CD4-positive, CD25-positive, alpha-beta regulatory T cell (primary cell): ENCODE results near the gene HTR1E. TPM values are rescaled to one million over a fixed set of nuclear protein-coding genes. Genes with fewer than 3 reads are reported as not detected.
"Not testable (repeated sequence)": the region's sequence is repeated elsewhere in the genome, so short reads cannot be mapped to it uniquely, and the experiment has no call there.

Source experiments
- ATAC-seq, 2 donors: fragments of 150-1000 bp; cut with Tn5 transposase; one replicate each; pipeline ENCODE4 v1.10.0; 2021; ENCODE audit warnings: low read depth in 2 of 2, moderate number of reproducible peaks in 2 of 2, moderate library complexity in 1 of 2
- DNase-seq, 3 donors: peaks; one replicate each; pipeline versions ENCODE4 v3.0.0 to v3.0.0-alpha.2; 2012 to 2022; ENCODE audit warnings: mixed read lengths in 1 of 3
- H3K27ac ChIP-seq: one replicate; pipeline ENCODE4 v1.7.0; 2013; ENCODE audit warnings: mild to moderate bottlenecking, low read length; ENCODE audit not compliant: insufficient read depth, poor library complexity, severe bottlenecking
- H3K27me3 ChIP-seq: one replicate; pipeline ENCODE4 v1.7.0; 2013; ENCODE audit warnings: low read length; ENCODE audit not compliant: control insufficient read depth, insufficient read depth
- H3K36me3 ChIP-seq: one replicate; pipeline ENCODE4 v1.7.0; 2013; ENCODE audit warnings: mild to moderate bottlenecking, low read length, moderate library complexity; ENCODE audit not compliant: control insufficient read depth, insufficient read depth
- H3K4me1 ChIP-seq: 2 replicates; pipeline ENCODE4 v1.7.0; 2013; ENCODE audit warnings: mild to moderate bottlenecking, low read length; ENCODE audit not compliant: insufficient read depth, control insufficient read depth, poor library complexity, severe bottlenecking
- H3K4me3 ChIP-seq: one replicate; pipeline ENCODE4 v1.7.0; 2013; ENCODE audit warnings: low read depth, mild to moderate bottlenecking, low read length, moderate library complexity
- H3K9me3 ChIP-seq, 2 experiments: 1 replicate in 1 of 2; 2 replicates in 1 of 2; pipeline ENCODE4 v1.7.0; 2013; ENCODE audit warnings: low read length in 2 of 2, mild to moderate bottlenecking in 1 of 2, moderate library complexity in 1 of 2; ENCODE audit not compliant: control insufficient read depth in 2 of 2
- H3K27ac Mint-ChIP-seq, 3 donors: one replicate each; pipeline ENCODE4 v1.8.0; 2020 to 2022; ENCODE audit warnings: mild to moderate bottlenecking in 3 of 3, mixed read lengths in 3 of 3, moderate library complexity in 2 of 3
- H3K27me3 Mint-ChIP-seq: one replicate; pipeline ENCODE4 v1.8.0; 2022; ENCODE audit warnings: mild to moderate bottlenecking, mixed read lengths
- H3K36me3 Mint-ChIP-seq: one replicate; pipeline ENCODE4 v1.8.0; 2020; ENCODE audit warnings: mixed read lengths
- H3K4me1 Mint-ChIP-seq, 4 donors: one replicate each; pipeline ENCODE4 v1.8.0; 2020 to 2022; ENCODE audit warnings: mixed read lengths in 4 of 4, mild to moderate bottlenecking in 1 of 4
- H3K4me3 Mint-ChIP-seq, 4 donors: one replicate each; pipeline ENCODE4 v1.8.0; 2020 to 2022; ENCODE audit warnings: mild to moderate bottlenecking in 4 of 4, mixed read lengths in 4 of 4, moderate library complexity in 3 of 4
- H3K9me3 Mint-ChIP-seq, 7 donors: one replicate each; pipeline ENCODE4 v1.8.0; 2020 to 2022; ENCODE audit warnings: mixed read lengths in 7 of 7, mild to moderate bottlenecking in 3 of 7, moderate library complexity in 2 of 7
- polyA plus RNA-seq, 4 donors: library from polyadenylated mRNA; unstranded; fragments of 300-500 nt; fragmentation: Illumina TruSeq; gene quantifications; one replicate each; pipeline ENCODE4 v1.2.3, GENCODE V29; 2021
- total RNA-seq: library from RNA; stranded (reverse); gene quantifications from one replicate; pipeline ENCODE4 v1.2.3, GENCODE V29; 2022

Gene HTR1E
- total and polyA plus RNA-seq, 5 donors from 2014 or later = not detected

DNA sequence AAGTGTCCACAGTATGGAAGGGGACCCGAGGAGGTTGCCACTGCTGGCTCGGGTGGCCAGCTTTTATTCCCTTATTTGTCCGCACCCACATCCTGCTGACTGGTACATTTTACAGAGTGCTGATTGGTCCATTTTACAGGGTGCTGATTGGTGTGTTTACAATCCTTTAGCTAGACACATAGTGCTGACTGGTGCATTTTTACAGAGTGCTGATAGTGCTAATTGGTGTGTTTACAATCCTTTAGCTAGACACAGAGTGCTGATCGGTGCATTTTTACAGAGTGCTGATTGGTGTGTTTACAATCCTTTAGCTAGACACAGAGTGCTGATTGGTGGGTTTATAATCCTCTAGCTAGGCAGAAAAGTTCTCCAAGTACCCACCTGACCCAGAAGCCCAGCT lies 65.1 kb downstream of the HTR1E start:
- H3K36me3 ChIP-seq, H3K27ac Mint-ChIP-seq, H3K4me3 Mint-ChIP-seq, H3K4me1 Mint-ChIP-seq, H3K27ac ChIP-seq, H3K4me1 ChIP-seq, H3K4me3 ChIP-seq, ATAC-seq, H3K27me3 ChIP-seq, H3K27me3 Mint-ChIP-seq, H3K36me3 Mint-ChIP-seq, H3K9me3 ChIP-seq, DNase-seq: not testable (repeated sequence)
- H3K9me3 Mint-ChIP-seq = peaks cover 0 to 25% (median 6%) of the 10 kb centered on the region in 7 donors

DNA sequence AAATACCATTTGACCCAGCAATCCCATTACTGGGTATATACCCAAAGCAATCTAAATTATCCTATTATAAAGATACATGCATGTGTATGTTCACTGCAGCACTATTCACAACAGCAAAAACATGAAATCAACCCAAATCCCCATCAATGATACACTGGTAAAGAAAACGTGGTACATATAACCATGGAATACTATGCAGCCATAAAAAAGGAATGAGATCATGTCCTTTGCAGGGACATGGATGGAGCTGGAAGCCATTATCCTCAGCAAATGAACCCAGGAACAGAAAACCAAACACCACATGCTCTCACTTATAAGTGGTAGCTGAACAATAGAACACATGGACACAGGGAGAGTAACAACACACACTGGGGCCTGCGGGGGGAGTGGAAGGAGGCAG lies 69.2 kb downstream of the HTR1E start:
- not testable (repeated sequence) for H3K4me1 Mint-ChIP-seq, DNase-seq, H3K27me3 Mint-ChIP-seq, H3K27me3 ChIP-seq, H3K4me3 Mint-ChIP-seq, H3K27ac ChIP-seq, H3K36me3 Mint-ChIP-seq, H3K27ac Mint-ChIP-seq, H3K4me3 ChIP-seq, ATAC-seq, H3K9me3 ChIP-seq, H3K36me3 ChIP-seq, H3K4me1 ChIP-seq
- peaks cover 0 to 13% (median 7%) of the 10 kb centered on the region in 7 donors for H3K9me3 Mint-ChIP-seq

DNA sequence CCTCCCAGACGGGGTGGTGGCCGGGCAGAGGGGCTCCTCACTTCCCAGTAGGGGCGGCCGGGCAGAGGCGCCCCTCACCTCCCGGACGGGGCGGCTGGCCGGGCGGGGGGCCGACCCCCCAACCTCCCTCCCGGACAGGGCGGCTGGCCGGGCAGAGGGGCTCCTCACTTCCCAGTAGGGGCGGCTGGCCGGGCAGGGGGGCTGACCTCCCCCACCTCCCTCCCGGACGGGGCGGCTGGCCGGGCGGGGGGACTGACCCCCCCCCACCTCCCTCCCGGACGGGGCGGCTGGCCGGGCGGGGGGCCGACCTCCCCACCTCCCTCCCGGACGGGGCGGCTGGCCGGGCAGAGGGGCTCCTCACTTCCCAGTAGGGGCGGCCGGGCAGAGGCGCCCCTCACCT lies 72.3 kb downstream of the HTR1E start:
- H3K4me3 ChIP-seq, H3K4me3 Mint-ChIP-seq, H3K4me1 Mint-ChIP-seq, H3K27me3 ChIP-seq, H3K36me3 Mint-ChIP-seq, H3K4me1 ChIP-seq, H3K36me3 ChIP-seq, H3K27me3 Mint-ChIP-seq, H3K9me3 Mint-ChIP-seq, H3K27ac Mint-ChIP-seq, H3K9me3 ChIP-seq, ATAC-seq, DNase-seq, H3K27ac ChIP-seq: not testable (repeated sequence)

DNA sequence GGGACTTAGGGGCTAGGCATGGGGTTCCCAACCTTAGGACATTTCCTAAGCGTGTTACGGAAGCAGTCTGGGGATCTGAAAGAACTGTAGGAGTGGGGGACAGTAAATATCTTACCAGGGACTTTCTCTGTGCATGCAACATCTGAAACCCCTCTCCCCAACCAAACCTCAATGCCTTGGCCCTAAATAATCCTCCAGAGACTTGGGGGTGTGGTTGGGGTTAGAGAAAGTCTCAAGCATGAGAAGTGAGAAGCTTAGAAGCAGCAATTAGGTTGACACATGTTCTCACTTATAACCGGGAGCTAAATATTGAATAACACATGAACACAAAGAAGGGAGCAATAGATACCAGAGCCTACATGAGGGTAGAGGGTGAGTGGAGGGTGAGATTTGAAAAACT lies 74.7 kb downstream of the HTR1E start:
- Mint-ChIP-seq H3K9me3 (peaks cover 0 to 7% (median 0%) of the 10 kb centered on the region in 7 donors), H3K27me3 (no peaks in the 10 kb centered on the region), H3K4me3 (no peak overlapping the region), H3K4me1 (no peaks in the 10 kb centered on the region), H3K27ac (no peak overlapping the region), H3K36me3 (no peaks in the 10 kb centered on the region)
- Histone ChIP-seq H3K9me3 (peaks cover 0 to 1% of the 10 kb centered on the region in 2 experiments), H3K36me3 (no peaks in the 10 kb centered on the region), H3K27me3 (no peaks in the 10 kb centered on the region), H3K4me3 (no peak overlapping the region), H3K27ac (no peak overlapping the region), H3K4me1 (no peaks in the 10 kb centered on the region)
- DNase-seq (no peak), ATAC-seq (no peak)

DNA sequence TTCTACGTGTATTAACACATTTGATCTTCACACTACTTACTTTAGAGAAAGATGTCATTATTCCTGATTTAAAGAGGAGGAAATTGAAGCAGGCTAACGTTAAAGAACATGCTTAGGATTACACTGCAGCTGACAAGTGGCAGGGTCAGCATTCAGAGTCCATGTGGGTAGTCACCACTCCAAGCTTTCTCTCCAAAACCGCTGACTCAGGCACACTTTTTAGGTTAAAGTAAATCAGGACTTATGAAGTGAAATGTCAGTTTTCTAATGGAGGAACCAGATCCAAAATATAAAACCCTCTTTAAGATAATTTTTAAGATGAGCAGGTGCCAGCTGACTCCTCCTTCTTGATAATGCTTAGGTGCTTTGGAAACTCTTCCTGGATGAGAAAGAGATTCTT lies 75.4 kb downstream of the HTR1E start:
- H3K27ac Mint-ChIP-seq = no peak overlapping the region
- H3K9me3 ChIP-seq = peaks cover 0 to 1% of the 10 kb centered on the region in 2 experiments
- peaks cover 0 to 7% (median 0%) of the 10 kb centered on the region in 7 donors for H3K9me3 Mint-ChIP-seq
- H3K36me3 ChIP-seq = no peaks in the 10 kb centered on the region
- peaks cover 4% of the 10 kb centered on the region for H3K27me3 Mint-ChIP-seq
- DNase-seq (no peak), ATAC-seq (no peak)
- no peak overlapping the region for H3K4me3 ChIP-seq
- H3K4me3 Mint-ChIP-seq = no peak overlapping the region
- no peaks in the 10 kb centered on the region for H3K27me3 ChIP-seq
- no peaks in the 10 kb centered on the region for H3K4me1 Mint-ChIP-seq
- H3K27ac ChIP-seq = no peak overlapping the region
- no peaks in the 10 kb centered on the region for H3K36me3 Mint-ChIP-seq
- no peaks in the 10 kb centered on the region for H3K4me1 ChIP-seq

DNA sequence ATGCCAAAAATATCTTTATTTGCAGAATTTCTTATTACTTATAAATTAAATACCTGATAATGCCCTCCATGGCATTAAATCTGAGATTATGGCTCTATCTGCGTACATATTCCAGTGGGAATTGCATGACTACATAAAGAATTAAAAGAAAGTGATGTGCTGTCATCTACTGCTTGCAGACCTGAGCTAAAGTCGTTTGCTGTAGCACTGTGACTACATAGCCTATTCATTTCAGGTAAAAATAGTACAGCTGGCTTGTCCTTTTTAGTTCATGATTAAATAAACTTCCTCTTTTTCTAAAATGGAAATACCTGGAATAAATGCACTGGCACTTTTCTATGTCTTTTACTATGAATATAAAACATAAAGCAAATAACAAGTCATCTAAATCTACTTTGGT lies 79.4 kb downstream of the HTR1E start:
- H3K27me3 ChIP-seq = peaks cover 6% of the 10 kb centered on the region
- no peak overlapping the region for H3K4me3 Mint-ChIP-seq
- no peak for ATAC-seq
- H3K4me1 Mint-ChIP-seq = no peaks in the 10 kb centered on the region
- H3K27me3 Mint-ChIP-seq = peaks cover 19% of the 10 kb centered on the region
- H3K27ac ChIP-seq = no peak overlapping the region
- DNase-seq = no peak
- no peak overlapping the region for H3K4me3 ChIP-seq
- H3K9me3 Mint-ChIP-seq = peaks cover 0 to 2% (median 0%) of the 10 kb centered on the region in 7 donors
- peaks cover 0 to under 1% of the 10 kb centered on the region in 2 experiments for H3K9me3 ChIP-seq
- no peak overlapping the region for H3K27ac Mint-ChIP-seq
- no peaks in the 10 kb centered on the region for H3K4me1 ChIP-seq
- H3K36me3 ChIP-seq = no peaks in the 10 kb centered on the region
- no peaks in the 10 kb centered on the region for H3K36me3 Mint-ChIP-seq

DNA sequence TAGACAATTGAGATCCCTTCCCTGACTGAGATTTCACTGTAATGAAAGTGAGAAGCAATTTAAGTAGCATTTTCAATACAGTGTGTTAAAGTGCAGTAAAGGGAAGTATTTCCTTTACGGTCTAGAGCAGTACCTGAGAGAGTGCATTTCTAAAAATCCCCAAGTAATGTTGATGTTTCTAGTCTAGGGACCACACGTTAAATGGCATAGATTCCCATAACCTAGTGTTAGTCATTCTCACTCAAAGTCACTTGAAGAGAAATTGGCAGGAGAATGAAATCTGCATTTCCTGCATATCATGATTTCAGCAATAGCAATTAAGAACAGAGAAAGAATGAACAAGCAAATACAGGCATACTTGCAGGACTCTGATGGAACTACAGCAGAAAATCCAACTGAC lies 89.7 kb downstream of the HTR1E start:
- Histone ChIP-seq H3K27me3 (peaks cover 9% of the 10 kb centered on the region), H3K36me3 (no peaks in the 10 kb centered on the region), H3K27ac (no peak overlapping the region), H3K4me1 (no peaks in the 10 kb centered on the region), H3K4me3 (no peak overlapping the region), H3K9me3 (no peaks in the 10 kb centered on the region)
- H3K36me3 Mint-ChIP-seq = no peaks in the 10 kb centered on the region
- H3K27me3 Mint-ChIP-seq = peaks cover 21% of the 10 kb centered on the region
- no peak overlapping the region for H3K4me3 Mint-ChIP-seq
- ATAC-seq = no peak
- no peaks in the 10 kb centered on the region for H3K9me3 Mint-ChIP-seq
- H3K4me1 Mint-ChIP-seq = no peaks in the 10 kb centered on the region
- no peak for DNase-seq
- no peak overlapping the region for H3K27ac Mint-ChIP-seq

DNA sequence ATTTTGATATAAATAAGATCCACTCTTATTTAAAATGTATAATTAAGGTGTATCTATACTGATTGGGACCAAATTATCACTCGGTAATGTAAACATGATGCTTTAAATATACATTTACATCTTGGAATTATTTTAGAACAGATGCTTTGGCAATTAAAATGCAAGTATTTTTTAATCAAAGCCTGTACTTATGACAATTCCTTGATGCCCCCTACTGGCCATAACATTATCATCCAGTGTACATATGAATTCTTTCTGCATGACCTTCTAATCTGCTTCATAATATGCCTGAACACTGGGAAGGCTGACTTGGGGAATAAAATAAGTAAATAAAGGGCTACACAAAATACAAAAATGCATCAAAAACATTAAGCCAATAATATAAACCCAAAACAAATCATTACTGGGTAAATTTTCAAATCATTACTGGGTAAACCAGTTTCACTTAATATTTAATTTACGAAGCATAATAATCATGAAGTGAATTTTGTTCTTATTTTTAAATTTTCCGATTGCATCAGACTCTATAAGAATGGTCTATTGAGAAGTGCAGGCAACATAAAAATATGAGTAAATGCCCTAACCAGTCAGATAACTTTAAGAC lies 92.5 kb downstream of the HTR1E start:
- no peaks in the 10 kb centered on the region for H3K4me1 Mint-ChIP-seq
- DNase-seq (peak in 1 of 3 donors; percentile 42), ATAC-seq (no peak)
- no peaks in the 10 kb centered on the region for H3K36me3 Mint-ChIP-seq
- H3K4me3 Mint-ChIP-seq = no peak overlapping the region
- H3K27ac Mint-ChIP-seq = no peak overlapping the region
- no peak overlapping the region for H3K27ac ChIP-seq
- no peaks in the 10 kb centered on the region for H3K36me3 ChIP-seq
- peaks cover 17% of the 10 kb centered on the region for H3K27me3 Mint-ChIP-seq
- peaks cover 0 to 4% (median 0%) of the 10 kb centered on the region in 7 donors for H3K9me3 Mint-ChIP-seq
- H3K4me3 ChIP-seq = no peak overlapping the region
- peaks cover 9% of the 10 kb centered on the region for H3K27me3 ChIP-seq
- H3K4me1 ChIP-seq = no peaks in the 10 kb centered on the region
- no peaks in the 10 kb centered on the region for H3K9me3 ChIP-seq
